NCI-H2107 treated with DMSO at 0.1 percent for 48 hours (cell line): ENCODE measurements around the gene USP10.
A peak's percentile ranks its signal among the peaks of the same experiment; 100 is the strongest.

ENCODE experiments used
- DNase-seq: peaks from one replicate; lab custom pipeline; 2025; ENCODE audit not compliant: unreplicated experiment; lab: John Stamatoyannopoulos, UW

The USP10 gene

DNA sequence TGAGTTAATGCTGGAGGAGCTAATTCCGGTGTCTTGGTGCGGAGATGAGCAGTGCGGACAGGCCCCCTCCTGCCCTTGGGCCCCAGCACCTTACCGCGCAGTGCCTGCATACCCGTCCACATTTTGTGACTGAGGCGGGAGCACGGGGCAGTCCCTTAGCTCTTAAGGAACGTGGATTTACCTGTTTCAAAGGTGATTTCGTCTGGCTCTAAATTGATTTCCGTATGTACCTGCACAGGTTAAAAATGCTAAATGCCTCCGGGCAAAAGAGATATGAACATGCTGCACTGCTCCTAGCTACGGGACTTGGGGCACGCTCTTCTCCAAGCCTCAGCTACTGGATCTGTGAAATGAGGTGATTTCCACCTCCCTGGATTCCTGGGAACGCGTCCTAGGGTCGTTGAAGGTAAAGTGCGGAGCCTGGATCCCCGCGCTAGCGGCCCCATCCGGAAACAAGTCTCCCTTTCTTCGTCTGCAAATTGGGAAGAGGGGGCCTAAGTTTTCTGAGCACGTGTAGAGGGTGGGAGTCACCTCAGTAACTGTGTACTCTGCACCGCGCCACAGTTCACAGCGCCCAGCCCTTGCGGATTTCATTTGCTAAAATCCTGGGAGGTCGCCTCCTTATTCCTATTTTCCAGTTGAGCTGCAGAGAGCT lies 119.3 kb downstream of the USP10 start:
- DNase-seq = no peak

DNA sequence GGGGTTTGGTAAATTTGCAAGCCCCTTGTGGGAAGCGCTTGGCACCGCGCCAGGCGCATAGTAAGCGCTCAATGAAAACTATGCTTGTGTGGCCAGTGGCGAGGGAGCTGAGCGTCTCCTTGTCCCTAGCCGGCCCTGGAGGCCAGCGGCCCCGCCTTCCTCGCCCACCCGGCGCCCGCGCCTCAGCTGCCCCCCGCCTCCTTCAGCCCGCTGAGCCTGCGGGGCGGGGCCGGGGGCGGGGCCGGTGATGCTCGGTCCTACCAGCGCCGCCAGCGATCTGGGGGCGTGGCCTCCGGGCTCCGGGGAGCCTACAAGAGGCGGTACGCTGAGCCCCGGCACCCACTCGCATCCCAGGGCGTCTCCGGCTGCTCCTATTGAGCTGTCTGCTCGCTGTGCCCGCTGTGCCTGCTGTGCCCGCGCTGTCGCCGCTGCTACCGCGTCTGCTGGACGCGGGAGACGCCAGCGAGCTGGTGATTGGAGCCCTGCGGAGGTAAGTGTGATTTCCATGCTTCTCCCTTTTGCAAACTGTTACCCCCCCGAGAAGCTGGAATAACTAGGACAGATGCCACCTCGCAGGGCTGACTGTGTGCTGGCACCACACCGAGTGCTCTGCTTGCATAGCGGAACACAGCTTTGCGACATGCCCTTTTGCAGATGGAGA lies 120.0 kb downstream of the USP10 start, which contains the start of gene CRISPLD2:
TSS of gene CRISPLD2 (plus strand) at position 342 of the 661 bp plus-strand sequence. CDS start 18,511 bp downstream, outside the sequence.
- peak; percentile 69 for DNase-seq

DNA sequence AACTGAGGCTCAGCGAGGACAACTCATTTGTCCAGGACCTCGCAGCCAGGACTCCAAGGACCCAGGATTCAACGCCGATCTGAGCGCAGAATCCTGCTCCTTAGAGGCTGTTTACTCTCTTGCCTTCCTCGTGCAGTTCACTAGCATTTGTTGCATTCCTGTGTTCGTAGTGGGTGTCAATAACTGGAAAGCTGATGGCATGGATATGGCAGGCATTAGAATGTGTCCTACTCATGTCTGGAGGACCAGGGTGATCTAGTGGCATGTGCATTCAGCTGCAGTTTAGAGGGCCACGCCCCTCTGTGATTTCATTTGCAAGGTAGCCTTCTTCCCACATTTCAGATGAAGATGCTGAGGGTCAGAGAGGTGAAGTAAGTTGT lies 120.5 kb downstream of the USP10 start:
- DNase-seq = no peak

DNA sequence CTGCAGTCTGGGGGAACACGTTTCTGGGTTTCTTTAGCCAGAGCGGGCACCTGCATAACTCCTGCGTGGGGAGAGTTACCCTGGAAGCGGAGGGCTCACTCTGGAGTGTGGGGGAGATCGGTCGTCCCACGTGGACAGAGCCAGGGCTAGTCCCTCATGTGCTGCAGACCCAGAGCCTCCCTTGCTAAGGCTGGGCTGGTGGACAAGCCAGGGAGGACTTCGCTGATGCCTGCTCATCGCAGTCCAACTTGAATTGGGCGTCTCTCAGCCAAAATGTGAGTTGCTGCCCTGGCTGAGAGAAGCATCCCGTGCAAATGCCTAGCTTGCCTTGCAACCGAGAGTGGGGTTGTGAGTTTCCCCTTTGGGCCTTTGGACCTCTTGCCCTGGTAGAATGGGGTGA lies 121.0 kb downstream of the USP10 start:
- DNase-seq = no peak

DNA sequence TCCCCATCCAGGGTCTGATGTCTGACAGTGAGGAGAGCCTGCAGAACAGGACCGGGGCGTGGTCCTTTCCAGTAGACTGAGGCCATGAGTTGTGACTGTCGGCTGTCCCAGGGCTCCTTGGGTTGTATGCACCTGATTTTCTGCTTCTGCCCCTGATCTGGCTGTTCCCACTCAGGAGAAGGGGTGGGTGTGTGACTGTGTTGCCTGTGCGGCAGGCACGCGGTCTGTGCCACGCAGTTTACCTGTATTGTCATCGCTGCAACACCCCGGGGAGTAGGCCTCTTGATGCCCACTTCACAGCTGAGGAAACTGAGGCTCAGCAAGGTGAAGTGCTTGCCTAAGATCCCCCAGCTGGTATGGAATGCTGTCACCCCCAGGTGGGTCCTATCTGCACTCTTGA lies 121.4 kb downstream of the USP10 start:
- DNase-seq = no peak

DNA sequence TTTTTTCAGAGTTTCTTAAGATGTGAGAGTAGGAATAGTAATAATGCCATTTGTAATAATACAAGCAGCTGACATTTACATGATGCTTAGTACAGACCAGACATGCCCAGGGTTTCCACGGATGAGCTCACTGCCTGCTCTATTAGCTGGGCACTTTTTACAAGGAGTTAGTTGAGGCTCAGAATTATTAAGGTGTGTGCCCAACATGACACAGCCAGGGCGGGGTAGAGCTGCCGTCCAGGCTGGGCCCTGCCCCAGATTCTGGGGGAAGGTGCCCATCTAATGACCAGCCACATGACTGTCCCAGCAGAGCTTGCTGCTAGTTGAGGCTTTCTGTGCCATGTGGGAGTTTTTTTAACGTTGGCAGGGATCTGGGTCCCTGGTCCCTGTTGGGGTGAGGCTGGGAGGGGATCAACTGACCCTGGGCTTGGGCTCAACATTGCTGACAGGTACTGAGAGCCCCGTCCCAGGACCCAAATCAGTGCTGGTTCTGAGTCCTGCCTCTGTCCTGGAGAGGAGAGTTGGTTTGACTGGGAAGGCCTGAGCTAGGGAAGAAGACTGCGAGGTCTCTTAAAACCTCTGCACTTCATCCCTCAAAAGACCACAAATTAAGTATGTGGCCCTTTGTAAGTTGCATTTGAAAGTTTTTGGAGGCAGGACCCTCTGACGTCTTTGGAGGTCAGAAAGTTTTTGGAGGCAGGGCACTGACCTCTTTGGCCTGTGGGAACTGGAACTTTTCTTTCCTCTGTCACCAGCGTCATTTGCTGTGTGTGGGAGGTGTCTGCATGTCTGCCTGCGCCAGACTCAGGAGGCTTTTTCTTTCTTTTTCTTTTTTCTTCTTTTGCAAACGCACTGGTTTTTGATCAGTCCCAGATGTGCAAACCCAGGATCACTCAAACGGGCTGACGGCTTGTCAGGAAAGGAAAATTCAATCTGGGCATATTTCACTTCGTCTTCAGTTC lies 122.2 kb downstream of the USP10 start:
- DNase-seq = no peak

DNA sequence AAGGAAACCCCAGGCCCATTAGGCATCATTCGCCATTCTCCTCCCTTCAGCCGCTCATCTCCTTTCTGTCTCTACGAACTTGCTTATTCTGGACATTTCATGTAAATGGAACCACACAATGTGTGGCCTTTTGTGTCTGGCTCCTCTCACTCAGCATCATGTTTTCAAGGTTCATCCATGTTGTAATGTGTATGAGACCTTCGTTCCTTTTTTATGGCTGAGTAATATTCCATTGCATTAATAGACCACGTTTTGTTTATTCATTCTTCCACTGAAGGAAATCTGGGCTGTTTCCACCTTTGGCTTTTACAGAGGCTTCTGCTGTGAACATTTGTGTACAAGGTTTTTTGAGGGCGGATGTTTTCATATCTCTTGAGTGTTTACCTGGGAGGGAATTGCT lies 123.2 kb downstream of the USP10 start:
- DNase-seq = no peak

DNA sequence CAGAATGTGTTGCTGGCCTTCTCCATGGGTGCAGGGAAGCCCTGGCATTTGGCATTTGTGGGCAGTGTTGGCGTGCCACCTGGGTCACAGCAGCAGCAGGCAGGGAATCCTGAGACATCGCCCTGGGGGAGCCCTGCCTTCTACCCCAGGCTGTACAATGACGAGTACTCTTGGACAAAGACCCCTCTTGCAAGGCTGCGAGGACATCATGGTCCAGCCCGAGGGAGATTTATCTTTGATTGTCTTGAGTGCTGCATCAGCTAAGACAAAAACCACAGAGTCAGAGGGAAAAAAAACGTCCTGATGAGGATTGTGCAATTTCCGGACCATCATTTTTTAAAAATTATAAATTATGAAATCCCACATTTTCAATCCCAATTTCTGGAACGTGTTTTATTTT lies 123.7 kb downstream of the USP10 start:
- DNase-seq = no peak

DNA sequence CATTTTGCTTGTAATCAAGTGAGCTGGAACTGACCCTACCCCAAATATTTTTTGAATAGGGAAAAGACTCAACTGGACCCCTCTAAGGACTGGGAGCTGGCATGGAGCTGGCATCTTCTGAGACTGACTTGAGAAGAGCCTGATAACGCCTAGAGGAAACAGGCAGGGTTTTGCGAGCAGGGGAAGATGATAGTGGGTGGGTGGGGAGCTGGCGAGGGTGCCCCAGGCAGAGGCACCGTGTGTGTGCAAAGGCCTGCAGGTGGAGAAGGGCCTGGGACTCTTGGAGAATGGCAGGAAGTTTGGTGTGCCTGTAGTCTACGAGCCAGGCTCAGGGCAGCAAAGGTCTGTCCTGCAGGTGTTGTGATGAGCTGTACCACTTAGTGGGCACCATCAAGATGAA lies 124.1 kb downstream of the USP10 start:
- DNase-seq = no peak

DNA sequence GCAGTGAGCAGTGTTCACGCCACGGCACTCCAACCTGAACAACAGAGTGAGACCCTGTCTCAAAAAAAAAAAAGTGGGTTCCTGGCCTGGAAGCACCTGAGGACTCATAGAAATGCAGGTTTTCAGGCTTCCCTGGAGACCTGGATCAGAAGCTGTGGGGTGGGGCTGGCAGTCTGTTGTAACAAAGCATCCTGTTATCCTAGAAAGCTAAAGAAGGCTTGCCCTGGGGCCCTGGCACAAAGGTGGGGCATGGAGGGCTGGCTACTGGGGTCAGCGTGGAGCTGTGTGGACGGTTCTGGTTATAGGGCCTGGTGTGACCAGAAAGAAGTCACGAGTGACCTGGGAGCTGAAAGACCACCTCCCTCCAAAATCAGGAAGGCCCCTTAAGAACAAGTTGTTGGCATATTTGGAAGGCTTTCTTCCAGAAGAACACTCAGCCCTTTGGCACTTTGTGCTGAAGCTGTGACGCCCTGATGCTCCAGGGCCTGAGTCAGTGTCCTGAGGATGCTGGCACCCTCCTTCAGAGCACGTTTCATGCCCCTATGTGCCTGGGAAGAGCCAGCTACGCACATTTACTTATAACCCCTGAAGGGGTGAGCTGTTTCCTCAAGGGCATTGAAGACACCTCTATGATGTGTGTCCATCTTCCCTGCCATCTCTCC lies 126.2 kb downstream of the USP10 start:
- DNase-seq = no peak

DNA sequence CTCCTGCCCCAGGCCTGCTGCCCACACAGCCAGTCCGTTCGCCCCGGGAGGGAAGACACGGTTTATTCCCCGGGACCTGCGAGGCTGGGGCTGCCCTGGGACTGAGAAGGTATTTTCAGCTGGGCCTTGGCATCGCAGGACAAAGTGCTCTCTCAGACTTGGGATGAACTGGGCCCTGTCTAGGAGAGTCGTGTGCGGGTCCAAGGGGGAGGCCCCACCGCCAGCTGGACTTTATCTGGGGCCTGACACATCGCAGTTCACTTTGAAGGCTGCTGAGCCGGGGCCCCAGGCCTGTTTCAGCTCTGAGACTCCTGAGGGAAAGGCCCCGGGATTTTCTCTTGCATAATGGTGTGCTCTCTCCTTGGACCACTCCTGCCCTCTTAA lies 126.8 kb downstream of the USP10 start:
- no peak for DNase-seq

DNA sequence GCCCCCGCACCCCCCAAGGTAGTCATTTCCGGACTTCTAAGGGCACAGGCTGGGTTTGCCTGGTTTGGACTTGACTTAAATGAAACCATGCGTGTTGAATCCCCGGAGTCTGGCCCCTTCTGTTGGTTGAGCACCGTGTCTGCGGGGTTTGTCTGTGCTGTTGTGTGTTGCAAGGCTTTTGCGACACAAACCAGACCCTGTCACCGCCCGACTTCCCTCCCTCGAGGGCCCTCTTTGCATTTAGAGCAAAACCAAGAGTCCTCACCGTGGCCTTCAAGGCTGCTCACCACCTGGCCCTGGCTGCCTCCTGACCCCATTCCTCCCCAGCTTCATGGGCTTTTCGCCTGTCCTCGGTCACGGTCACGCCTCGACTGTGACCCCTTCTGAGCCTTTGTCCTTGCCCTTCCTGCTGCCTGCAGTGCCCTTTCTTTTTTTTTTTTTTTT lies 127.4 kb downstream of the USP10 start:
- DNase-seq = no peak

DNA sequence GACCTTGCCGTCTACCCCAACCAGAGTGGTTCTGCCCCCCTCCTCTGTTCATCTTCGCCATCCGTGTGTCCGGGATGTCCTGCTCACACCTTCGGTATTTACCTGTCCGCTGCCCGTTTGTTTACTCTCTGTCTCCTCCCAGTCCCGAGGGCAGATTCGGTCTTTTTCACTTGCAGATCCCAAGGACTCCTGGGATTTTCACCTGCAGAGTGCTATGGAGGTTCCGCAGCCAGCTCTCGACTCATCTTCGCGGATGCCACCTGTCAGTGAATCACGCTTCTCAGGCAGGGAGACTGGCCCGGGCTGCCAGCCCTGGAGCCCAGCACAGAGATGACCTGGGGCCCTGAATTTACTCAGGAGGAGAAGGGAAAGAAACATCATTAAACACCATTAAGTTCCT lies 128.1 kb downstream of the USP10 start:
- no peak for DNase-seq

DNA sequence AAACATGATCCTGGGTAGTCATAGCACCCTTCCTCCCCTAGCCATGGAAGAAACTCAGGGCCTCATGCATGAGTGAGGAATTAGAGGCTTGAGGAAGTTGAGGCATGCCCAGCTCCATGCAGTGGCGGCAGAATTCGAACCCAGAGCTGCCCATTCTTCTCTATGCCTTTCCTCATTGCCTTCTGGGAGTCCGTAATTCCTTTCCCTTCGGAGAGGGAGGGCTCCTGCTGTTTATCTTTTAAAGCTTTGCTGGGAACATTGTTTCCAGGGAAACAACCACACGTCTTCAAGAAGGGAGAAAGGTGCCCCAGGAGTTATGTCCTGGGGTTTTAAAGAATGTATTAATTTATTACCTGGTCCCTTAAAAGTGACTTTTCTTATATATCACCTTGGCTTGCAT lies 128.5 kb downstream of the USP10 start:
- DNase-seq = no peak
